ENCODE measurements around the gene PRSS36. TPM values are rescaled to one million over a fixed set of nuclear protein-coding genes. Genes with fewer than 3 reads are reported as not detected.

Gene PRSS36
- total and polyA plus RNA-seq, 9 donors = 0.28 to 2.1 (median 1.1) TPM; not detected in 2

DNA sequence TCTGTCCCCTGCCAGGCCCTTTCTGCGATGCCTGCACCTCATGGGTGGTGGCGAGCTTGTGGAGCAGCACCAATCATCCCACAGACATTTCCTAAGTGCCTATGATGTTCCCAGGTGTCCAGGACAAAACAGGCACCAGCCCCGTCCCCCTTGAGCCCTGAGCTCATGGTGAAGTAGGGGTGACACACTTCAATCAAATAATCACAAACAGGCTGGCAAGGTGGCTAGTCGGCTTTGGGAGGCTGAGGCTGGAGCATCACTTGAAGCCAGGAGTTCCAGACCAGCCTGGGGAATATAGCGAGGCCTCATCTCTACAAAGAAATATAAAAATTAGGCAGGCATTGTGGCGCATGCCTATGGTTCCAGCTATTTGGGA lies 13.6 kb downstream of the PRSS36 start:
- no peaks in the 10 kb centered on the region for H3K9me3 ChIP-seq
- no peak for DNase-seq
- 87 to 91% (median 88%) methylated on average over 6 of the region's 6 CpGs for WGBS, 3 donors
- H3K36me3 ChIP-seq = no peaks in the 10 kb centered on the region
- TF ChIP-seq EP300 (IDR thresholded peaks at IDR 0.05) (no peak), POLR2A (IDR thresholded peaks at IDR 0.05) (no peak)
- TF ChIP-seq, protein P1, sequence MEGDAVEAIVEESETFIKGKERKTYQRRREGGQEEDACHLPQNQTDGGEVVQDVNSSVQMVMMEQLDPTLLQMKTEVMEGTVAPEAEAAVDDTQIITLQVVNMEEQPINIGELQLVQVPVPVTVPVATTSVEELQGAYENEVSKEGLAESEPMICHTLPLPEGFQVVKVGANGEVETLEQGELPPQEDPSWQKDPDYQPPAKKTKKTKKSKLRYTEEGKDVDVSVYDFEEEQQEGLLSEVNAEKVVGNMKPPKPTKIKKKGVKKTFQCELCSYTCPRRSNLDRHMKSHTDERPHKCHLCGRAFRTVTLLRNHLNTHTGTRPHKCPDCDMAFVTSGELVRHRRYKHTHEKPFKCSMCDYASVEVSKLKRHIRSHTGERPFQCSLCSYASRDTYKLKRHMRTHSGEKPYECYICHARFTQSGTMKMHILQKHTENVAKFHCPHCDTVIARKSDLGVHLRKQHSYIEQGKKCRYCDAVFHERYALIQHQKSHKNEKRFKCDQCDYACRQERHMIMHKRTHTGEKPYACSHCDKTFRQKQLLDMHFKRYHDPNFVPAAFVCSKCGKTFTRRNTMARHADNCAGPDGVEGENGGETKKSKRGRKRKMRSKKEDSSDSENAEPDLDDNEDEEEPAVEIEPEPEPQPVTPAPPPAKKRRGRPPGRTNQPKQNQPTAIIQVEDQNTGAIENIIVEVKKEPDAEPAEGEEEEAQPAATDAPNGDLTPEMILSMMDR (IDR thresholded peaks at IDR 0.05) = no peak
- peaks cover under 1% of the 10 kb centered on the region for H3K4me1 ChIP-seq (ENCODE audit: insufficient read depth)
- H3K27ac ChIP-seq = no peak overlapping the region
- intact Hi-C loops (cut with DNase I) = loop anchor here in 1 of 4 donors (10.0 kb wide), 1 partner anchor 49 kb away; the partner anchor contains the start of gene FUS
- H3K27me3 ChIP-seq = no peaks in the 10 kb centered on the region
- no peak overlapping the region for H3K4me3 ChIP-seq

DNA sequence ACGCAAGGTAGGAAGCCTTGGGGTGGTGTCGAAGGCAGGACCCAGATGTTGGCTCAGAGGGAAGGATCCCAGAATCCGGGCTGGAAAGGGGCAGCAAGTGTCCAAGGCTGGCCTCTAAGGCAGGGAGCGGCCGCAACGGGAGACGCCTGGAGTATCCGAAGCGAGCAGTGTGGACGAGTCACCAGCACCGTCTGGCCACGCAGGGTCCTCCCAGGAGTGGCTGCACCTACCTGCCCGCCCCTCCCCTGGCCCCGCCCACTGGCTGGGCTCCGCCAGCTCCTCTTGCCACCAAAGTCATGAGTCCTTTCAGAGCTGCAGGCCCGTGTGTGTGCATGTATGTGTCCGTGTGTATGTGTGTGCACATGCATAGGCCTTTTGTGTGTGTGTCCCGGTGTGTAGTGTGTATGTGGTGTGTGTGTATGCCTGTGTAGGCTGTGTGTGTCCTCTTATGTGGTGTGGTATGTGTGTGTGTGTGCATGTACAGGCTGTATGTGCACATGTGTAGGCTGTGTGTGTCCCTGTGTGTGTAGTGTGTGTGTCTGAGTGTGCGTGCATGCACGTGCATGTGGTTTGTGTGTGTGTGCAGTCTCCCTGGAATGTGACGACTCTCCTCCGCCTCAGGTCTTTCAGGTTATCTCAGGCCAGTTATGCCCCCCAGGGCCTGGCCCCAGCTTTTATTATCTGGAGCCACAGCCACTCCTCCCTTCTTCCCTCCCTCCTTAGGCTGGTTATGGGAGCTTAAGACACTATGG lies 14.2 kb downstream of the PRSS36 start, which contains the start of gene PRSS8:
Gene PRSS8 (minus strand): TSS at position 193 of the 752 bp plus-strand sequence. CDS start 229 bp downstream, outside the sequence.
- H3K27me3 ChIP-seq = no peaks in the 10 kb centered on the region
- no peak within 1 kb of the TSS for H3K27ac ChIP-seq
- no peaks in the 10 kb centered on the region for H3K36me3 ChIP-seq
- H3K9me3 ChIP-seq = no peaks in the 10 kb centered on the region
- no peak for DNase-seq
- TF ChIP-seq POLR2A (IDR thresholded peaks at IDR 0.05) = no peak
- TF ChIP-seq, protein P1 (IDR thresholded peaks at IDR 0.05) = no peak
- no peak for TF ChIP-seq EP300 (IDR thresholded peaks at IDR 0.05)
- H3K4me1 ChIP-seq (ENCODE audit: insufficient read depth) = no peaks in the 10 kb centered on the region
- H3K4me3 ChIP-seq = peak within 1 kb of the TSS; percentile 4
- 50 to 55% (median 55%) methylated on average over 21 to 22 of the region's 22 CpGs for WGBS, 3 donors
- intact Hi-C loops (cut with DNase I) = loop anchor here in 1 of 4 donors (10.0 kb wide), 1 partner anchor 49 kb away; the partner anchor contains the start of gene FUS

DNA sequence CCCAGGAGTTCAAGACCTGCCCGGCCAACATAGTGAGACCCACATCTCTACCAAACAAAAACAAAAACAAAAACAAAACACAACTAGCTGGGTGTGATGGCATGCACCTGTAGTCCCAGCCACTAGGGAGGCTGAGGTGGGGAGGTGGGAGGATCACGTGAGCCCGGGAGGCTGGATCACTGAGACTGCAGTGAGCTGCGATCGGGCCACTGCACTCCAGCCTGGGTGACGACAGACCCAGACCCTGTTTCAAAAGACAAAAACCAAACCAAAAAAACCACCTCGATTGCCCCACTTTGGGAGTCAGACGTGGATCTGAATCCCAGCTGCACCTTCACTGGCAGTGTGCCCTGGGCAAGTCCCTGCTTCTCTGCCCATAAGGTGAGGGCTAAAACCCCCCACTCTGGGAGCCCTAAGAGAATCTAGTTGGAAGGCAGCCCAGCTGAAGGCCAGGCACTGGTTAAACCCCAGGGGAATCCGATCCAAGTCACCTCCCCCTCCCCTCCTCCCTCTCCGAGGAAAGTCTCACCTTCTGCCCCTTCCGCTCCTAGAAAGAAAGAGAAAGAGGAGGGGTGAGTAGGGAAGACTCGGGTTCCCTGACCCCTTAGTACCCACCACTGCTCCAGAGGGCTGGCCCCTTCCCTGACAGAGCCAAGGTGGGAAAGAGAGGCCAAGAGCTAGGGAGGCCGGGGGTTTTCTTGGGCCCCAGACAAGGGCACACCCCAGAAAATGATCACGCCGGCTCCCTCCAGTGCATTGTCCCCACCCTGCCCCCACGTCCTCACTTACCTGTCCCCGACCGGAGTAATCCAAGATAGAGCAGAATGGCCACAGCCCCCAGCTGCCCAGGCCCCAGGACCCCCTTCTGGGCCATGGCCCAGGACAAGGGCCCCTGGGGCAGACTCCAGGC lies 15.0 kb downstream of the PRSS36 start:
- Histone ChIP-seq H3K4me1 (ENCODE audit: insufficient read depth) (no peaks in the 10 kb centered on the region), H3K4me3 (peak overlapping the region; percentile 4), H3K27ac (no peak overlapping the region), H3K9me3 (no peaks in the 10 kb centered on the region), H3K36me3 (no peaks in the 10 kb centered on the region), H3K27me3 (no peaks in the 10 kb centered on the region)
- no peak for DNase-seq
- intact Hi-C loops (cut with DNase I) = loop anchor here in 1 of 4 donors (10.0 kb wide), 1 partner anchor 50 kb away; the partner anchor contains the start of gene FUS
- WGBS, 3 donors = 15 to 21% (median 18%) methylated on average over 18 of the region's 18 CpGs
- TF ChIP-seq, protein P1 (IDR thresholded peaks at IDR 0.05) = no peak
- TF ChIP-seq EP300 (IDR thresholded peaks at IDR 0.05) (no peak), POLR2A (IDR thresholded peaks at IDR 0.05) (no peak)

DNA sequence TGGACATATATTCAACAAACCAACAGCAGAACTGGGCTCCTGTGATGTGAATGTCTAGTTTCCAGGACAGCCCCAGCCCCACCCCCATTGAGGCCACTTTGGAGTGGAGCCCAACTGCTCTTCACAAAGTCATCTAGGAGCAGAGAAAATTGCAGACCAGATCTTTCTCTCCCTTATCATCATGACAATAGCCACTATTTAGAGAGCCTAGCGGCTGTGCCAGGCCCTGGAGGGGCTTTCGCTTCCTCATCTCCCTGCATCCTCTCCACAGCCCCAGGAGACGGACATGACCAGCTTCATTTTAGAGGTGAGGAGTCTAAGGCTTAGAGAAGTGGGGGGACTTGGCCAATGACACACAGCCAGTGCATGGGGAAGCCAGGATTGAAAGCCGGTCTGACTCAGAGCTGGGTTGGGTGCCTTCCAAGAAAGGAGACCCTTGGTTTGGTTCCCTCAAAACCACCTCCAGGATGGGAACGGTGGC lies 15.7 kb downstream of the PRSS36 start:
- intact Hi-C loops (cut with DNase I) = loop anchor here in 1 of 4 donors (10.0 kb wide), 1 partner anchor 51 kb away; the partner anchor contains the start of gene FUS
- Histone ChIP-seq H3K36me3 (no peaks in the 10 kb centered on the region), H3K27me3 (no peaks in the 10 kb centered on the region), H3K4me3 (no peak overlapping the region), H3K27ac (no peak overlapping the region), H3K4me1 (ENCODE audit: insufficient read depth) (no peaks in the 10 kb centered on the region), H3K9me3 (no peaks in the 10 kb centered on the region)
- no peak for DNase-seq
- TF ChIP-seq EP300 (IDR thresholded peaks at IDR 0.05) = no peak
- TF ChIP-seq, protein P1 (IDR thresholded peaks at IDR 0.05) = no peak
- no peak for TF ChIP-seq POLR2A (IDR thresholded peaks at IDR 0.05)
- WGBS, 3 donors = 38 to 44% (median 40%) methylated on average over 5 of the region's 5 CpGs
